Thoracic aorta (tissue), 2 donors: ENCODE measurements around the gene ADGRL3. TPM values are rescaled to one million over a fixed set of nuclear protein-coding genes. Genes with fewer than 3 reads are reported as not detected.

Experiments
- ATAC-seq: fragments of 150-250 bp; one replicate; pipeline ENCODE4 v1.8.0; 2017; ENCODE audit warnings: low read depth; ENCODE audit not compliant: insufficient number of reproducible peaks, low FRiP score
- DNase-seq: peaks from one replicate; pipeline ENCODE4 v3.0.0-alpha.2; 2020; ENCODE audit warnings: low spot score
- H3K27ac ChIP-seq, 2 donors: fragments of 200-600 bp; sonication (generic); 1 replicate in 1 of 2; 2 replicates in 1 of 2; pipeline ENCODE4 v1.5.1; 2016; ENCODE audit warnings: mild to moderate bottlenecking in 2 of 2, moderate library complexity in 2 of 2
- H3K27me3 ChIP-seq: fragments of 200-600 bp; sonication (generic); replicated peaks from 2 replicates; pipeline ENCODE4 v1.6.0; 2016; ENCODE audit warnings: mild to moderate bottlenecking; ENCODE audit not compliant: insufficient read depth
- H3K36me3 ChIP-seq: fragments of 200-600 bp; sonication (generic); one replicate; pipeline ENCODE4 v1.5.1; 2016
- H3K4me1 ChIP-seq, 2 donors: fragments of 200-600 bp; sonication (generic); 1 replicate in 1 of 2; 2 replicates in 1 of 2; pipeline versions ENCODE4 v1.5.1 to v1.6.0; 2016; ENCODE audit warnings: low read depth in 2 of 2, mild to moderate bottlenecking in 1 of 2; ENCODE audit not compliant: control insufficient read depth in 1 of 2
- H3K4me3 ChIP-seq: fragments of 200-600 bp; sonication (generic); 2 replicates; pipeline ENCODE4 v1.5.1; 2016; ENCODE audit warnings: mild to moderate bottlenecking
- H3K9me3 ChIP-seq: fragments of 200-600 bp; sonication (generic); 2 replicates; pipeline ENCODE4 v1.5.1; 2016
- CTCF ChIP-seq: fragments of 200-600 bp; sonication (generic); IDR thresholded peaks from one replicate; pipeline ENCODE4 v1.5.1; 2019; ENCODE audit warnings: antibody characterized with exemption
- total RNA-seq, 2 donors: library from RNA; depleted of rRNA; stranded (reverse); fragments of >200 nt; gene quantifications; one replicate each; pipeline versions ENCODE4 v1.1.0 to v1.2.3, GENCODE V29; 2016

Gene ADGRL3
- total RNA-seq, 2 donors from 2014 or later: 17.5 to 18.1 TPM

- no peak for ATAC-seq
- no peaks in the 10 kb centered on the region for H3K27me3 ChIP-seq
Observed at GRCh38 chr4:61223385-61223784, 23.3 kb downstream of the ADGRL3 start.

GRCh38 chr4:61224573-61224972 lies 24.4 kb downstream of the ADGRL3 start:
- DNase-seq: no peak

More at GRCh38 chr4:61223385-61223784, 23.3 kb downstream of the ADGRL3 start:
- no peaks in the 10 kb centered on the region for H3K36me3 ChIP-seq
- peaks cover 0 to 8% of the 10 kb centered on the region in 2 donors for H3K4me1 ChIP-seq
- no peak for DNase-seq
- no peak overlapping the region for H3K27ac ChIP-seq
- H3K4me3 ChIP-seq: no peak overlapping the region
- TF ChIP-seq CTCF: no peak
- no peaks in the 10 kb centered on the region for H3K9me3 ChIP-seq

GRCh38 chr4:61225656-61226055 lies 25.5 kb downstream of the ADGRL3 start:
- no peaks in the 10 kb centered on the region for H3K9me3 ChIP-seq
- TF ChIP-seq CTCF: no peak
- no peak overlapping the region for H3K27ac ChIP-seq
- peaks cover 0 to 8% of the 10 kb centered on the region in 2 donors for H3K4me1 ChIP-seq
- no peak for DNase-seq
- H3K27me3 ChIP-seq: no peaks in the 10 kb centered on the region
- no peaks in the 10 kb centered on the region for H3K36me3 ChIP-seq
- no peak for ATAC-seq
- H3K4me3 ChIP-seq: no peak overlapping the region

More at GRCh38 chr4:61224573-61224972, 24.4 kb downstream of the ADGRL3 start:
- peaks cover 0 to 8% of the 10 kb centered on the region in 2 donors for H3K4me1 ChIP-seq
- H3K9me3 ChIP-seq: no peaks in the 10 kb centered on the region
- H3K36me3 ChIP-seq: no peaks in the 10 kb centered on the region
- ATAC-seq: no peak
- H3K4me3 ChIP-seq: no peak overlapping the region
- no peak for TF ChIP-seq CTCF
- H3K27me3 ChIP-seq: no peaks in the 10 kb centered on the region
- H3K27ac ChIP-seq: no peak overlapping the region

GRCh38 chr4:61231421-61231820 lies 31.3 kb downstream of the ADGRL3 start:
- no peak for TF ChIP-seq CTCF
- ATAC-seq (no peak), DNase-seq (no peak)
- Histone ChIP-seq H3K36me3 (no peaks in the 10 kb centered on the region), H3K27me3 (no peaks in the 10 kb centered on the region), H3K27ac (no peak overlapping the region), H3K9me3 (no peaks in the 10 kb centered on the region), H3K4me1 (no peaks in the 10 kb centered on the region), H3K4me3 (no peak overlapping the region)

GRCh38 chr4:61239250-61239649 lies 39.1 kb downstream of the ADGRL3 start:
- Histone ChIP-seq H3K4me1 (no peaks in the 10 kb centered on the region), H3K9me3 (no peaks in the 10 kb centered on the region), H3K36me3 (no peaks in the 10 kb centered on the region), H3K4me3 (no peak overlapping the region), H3K27ac (no peak overlapping the region), H3K27me3 (no peaks in the 10 kb centered on the region)
- ATAC-seq (no peak), DNase-seq (no peak)
- no peak for TF ChIP-seq CTCF
